Caco-2 (cell line): Measurements from ENCODE around the gene RFLNA. TPM values are rescaled to one million over a fixed set of nuclear protein-coding genes. Genes with fewer than 3 reads are reported as not detected.

Experiments
- BruUV-seq: library from RNA; stranded (reverse); fragments of 400-500 nt; replicated peaks from 2 replicates; lab custom pipeline; 2021; lab: Mats Ljungman, UMichigan
- CTCF ChIA-PET: fragments of 300-600 bp; sonication (Branson Sonifier 250); formaldehyde crosslinking; loops from one replicate; lab custom pipeline; 2022; ENCODE audit warnings: antibody characterized with exemption; lab: Charles Lee
- POLR2A ChIA-PET: fragments of 300-600 bp; sonication (Branson Sonifier 250); formaldehyde crosslinking; loops from one replicate; lab custom pipeline; 2022; ENCODE audit warnings: antibody characterized with exemption; lab: Charles Lee
- DNase-seq, 2 experiments: peaks; one replicate each; pipeline versions ENCODE4 v3.0.0 to v3.0.0-alpha.2; 2020 to 2022
- H3K27me3 ChIP-seq: replicated peaks from 2 replicates; pipeline ENCODE4 v1.6.0; 2011; ENCODE audit warnings: low read length; ENCODE audit not compliant: control insufficient read depth, insufficient read depth
- H3K36me3 ChIP-seq: 2 replicates; pipeline ENCODE4 v1.5.1; 2011; ENCODE audit warnings: low read length; ENCODE audit not compliant: control insufficient read depth, insufficient read depth
- H3K4me1 ChIP-seq: fragments of 250-450 bp; sonication (Bioruptor Pico); 2 replicates; pipeline ENCODE4 v1.5.1; 2020; ENCODE audit warnings: mild to moderate bottlenecking
- H3K4me3 ChIP-seq: 2 replicates; pipeline ENCODE4 v1.5.1; 2011; ENCODE audit warnings: low read depth, mild to moderate bottlenecking, control low read depth, low read length
- H3K9me3 ChIP-seq: fragments of 250-450 bp; sonication (Bioruptor Pico); 2 replicates; pipeline ENCODE4 v1.5.1; 2020; ENCODE audit warnings: mild to moderate bottlenecking, moderate library complexity
- H3K27ac Mint-ChIP-seq: one replicate; pipeline ENCODE4 v1.8.0; 2022; ENCODE audit warnings: mixed read lengths; ENCODE audit not compliant: unreplicated experiment
- H3K27me3 Mint-ChIP-seq: one replicate; pipeline ENCODE4 v1.8.0; 2022; ENCODE audit warnings: mixed read lengths; ENCODE audit not compliant: insufficient read depth, unreplicated experiment
- H3K36me3 Mint-ChIP-seq: one replicate; pipeline ENCODE4 v1.8.0; 2022; ENCODE audit warnings: mild to moderate bottlenecking, mixed read lengths; ENCODE audit not compliant: insufficient read depth, unreplicated experiment
- H3K4me1 Mint-ChIP-seq: one replicate; pipeline ENCODE4 v1.8.0; 2022; ENCODE audit warnings: low read depth, mixed read lengths; ENCODE audit not compliant: unreplicated experiment
- H3K4me3 Mint-ChIP-seq: one replicate; pipeline ENCODE4 v1.8.0; 2022; ENCODE audit warnings: mild to moderate bottlenecking, moderate library complexity, mixed read lengths; ENCODE audit not compliant: unreplicated experiment
- H3K9me3 Mint-ChIP-seq: one replicate; pipeline ENCODE4 v1.8.0; 2022; ENCODE audit warnings: mixed read lengths; ENCODE audit not compliant: unreplicated experiment
- intact Hi-C: fragments of 100-400 bp; cut with micrococcal nuclease; formaldehyde crosslinking; loops from one replicate; pipeline ENCODE4 v1.10.0; 2022; ENCODE audit not compliant: unreplicated experiment
- total RNA-seq: library from RNA; stranded (reverse); gene quantifications from 2 replicates; pipeline ENCODE4 v1.2.3, GENCODE V29; 2022
- TF ChIP-seq, protein P1 (sequence below), 2 experiments: fragments of 200-600 bp in 1 of 2; IDR thresholded peaks; 1 replicate in 1 of 2; 2 replicates in 1 of 2; pipeline versions ENCODE4 v1.5.1 to v1.8.0; 2011 to 2022; ENCODE audit warnings: antibody characterized with exemption in 1 of 2, control low read depth in 1 of 2, inconsistent platforms in 1 of 2, low read depth in 1 of 2, low read length in 1 of 2, mild to moderate bottlenecking in 1 of 2, moderate library complexity in 1 of 2; ENCODE audit not compliant: insufficient read depth in 1 of 2, severe bottlenecking in 1 of 2, unreplicated experiment in 1 of 2

The RFLNA gene
- total RNA-seq, 1 experiment from 2014 or later = 15.4 TPM

DNA sequence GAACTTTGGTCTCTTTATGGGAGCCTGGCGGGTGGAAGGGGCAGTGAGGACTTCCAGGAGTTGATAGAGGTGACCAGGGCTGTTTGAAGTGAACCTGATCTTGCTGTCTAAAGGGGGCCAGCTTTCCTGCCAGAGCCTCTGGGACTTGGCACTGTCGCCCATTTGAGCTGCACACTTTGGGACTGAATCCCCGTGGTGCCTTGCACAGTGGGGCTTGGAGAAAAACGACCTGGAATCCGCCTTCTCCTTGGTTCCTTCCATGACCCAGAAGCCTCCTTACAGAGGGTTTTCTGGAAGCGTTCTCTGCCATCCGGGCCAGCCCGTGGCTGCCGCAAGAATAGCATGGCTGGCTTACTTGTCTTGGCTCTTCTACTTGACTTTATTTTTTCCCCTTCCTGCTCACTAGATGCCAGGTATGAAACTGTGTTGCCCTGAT is 2.0 kb downstream of the RFLNA start:
- Histone ChIP-seq H3K9me3 (no peaks in the 10 kb centered on the region), H3K4me1 (peaks cover 30% of the 10 kb centered on the region), H3K27me3 (no peaks in the 10 kb centered on the region), H3K4me3 (peak overlapping the region; percentile 50), H3K36me3 (peaks cover 9% of the 10 kb centered on the region)
- DNase-seq = no peak
- H3K9me3 Mint-ChIP-seq = no peaks in the 10 kb centered on the region
- no peak overlapping the region for H3K27ac Mint-ChIP-seq
- no peaks in the 10 kb centered on the region for H3K36me3 Mint-ChIP-seq
- peak overlapping the region; percentile 80 for H3K4me3 Mint-ChIP-seq
- CTCF ChIA-PET = interaction anchor here (0.7 kb wide), 2 partner anchors 19 to 475 kb away, joined by 3 to 4 read pairs; no protein-coding TSS in a partner anchor
- TF ChIP-seq, protein P1, sequence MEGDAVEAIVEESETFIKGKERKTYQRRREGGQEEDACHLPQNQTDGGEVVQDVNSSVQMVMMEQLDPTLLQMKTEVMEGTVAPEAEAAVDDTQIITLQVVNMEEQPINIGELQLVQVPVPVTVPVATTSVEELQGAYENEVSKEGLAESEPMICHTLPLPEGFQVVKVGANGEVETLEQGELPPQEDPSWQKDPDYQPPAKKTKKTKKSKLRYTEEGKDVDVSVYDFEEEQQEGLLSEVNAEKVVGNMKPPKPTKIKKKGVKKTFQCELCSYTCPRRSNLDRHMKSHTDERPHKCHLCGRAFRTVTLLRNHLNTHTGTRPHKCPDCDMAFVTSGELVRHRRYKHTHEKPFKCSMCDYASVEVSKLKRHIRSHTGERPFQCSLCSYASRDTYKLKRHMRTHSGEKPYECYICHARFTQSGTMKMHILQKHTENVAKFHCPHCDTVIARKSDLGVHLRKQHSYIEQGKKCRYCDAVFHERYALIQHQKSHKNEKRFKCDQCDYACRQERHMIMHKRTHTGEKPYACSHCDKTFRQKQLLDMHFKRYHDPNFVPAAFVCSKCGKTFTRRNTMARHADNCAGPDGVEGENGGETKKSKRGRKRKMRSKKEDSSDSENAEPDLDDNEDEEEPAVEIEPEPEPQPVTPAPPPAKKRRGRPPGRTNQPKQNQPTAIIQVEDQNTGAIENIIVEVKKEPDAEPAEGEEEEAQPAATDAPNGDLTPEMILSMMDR (IDR thresholded peaks at IDR 0.05; ENCODE audit: insufficient read depth in 1 of 2, low read depth in 1 of 2, low read length in 1 of 2, severe bottlenecking in 1 of 2, unreplicated experiment in 1 of 2) = no peak
- intact Hi-C loops = no loop called here
- POLR2A ChIA-PET = no interaction called here
- no peaks in the 10 kb centered on the region for H3K27me3 Mint-ChIP-seq
- peaks cover 18% of the 10 kb centered on the region for H3K4me1 Mint-ChIP-seq
- BruUV-seq = no TSS peak

DNA sequence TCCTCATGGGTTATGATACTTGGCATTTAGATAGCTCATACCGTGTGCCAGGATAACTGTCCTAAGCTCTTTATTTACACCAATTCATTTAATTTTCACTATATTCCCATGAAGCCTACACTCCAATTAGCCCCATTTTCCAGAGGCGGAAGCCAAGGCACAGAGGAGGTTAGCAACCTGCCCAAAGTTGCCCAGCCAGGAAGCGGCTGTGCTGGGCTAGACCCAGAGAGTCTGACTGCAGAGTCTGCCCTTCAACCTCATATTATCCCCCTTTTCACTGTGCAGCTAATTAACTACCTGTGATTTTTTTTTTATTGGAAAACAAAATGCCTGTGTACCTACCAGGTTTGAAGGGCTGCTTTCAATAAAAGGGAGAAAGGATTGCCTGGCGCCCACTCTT is 2.5 kb downstream of the RFLNA start:
- BruUV-seq = no TSS peak
- peak overlapping the region; percentile 50; the same call in 1 of the 2 replicates for H3K4me3 ChIP-seq
- Mint-ChIP-seq H3K4me1 (peaks cover 13% of the 10 kb centered on the region), H3K4me3 (peak overlapping the region; percentile 80), H3K36me3 (no peaks in the 10 kb centered on the region), H3K27ac (no peak overlapping the region), H3K9me3 (no peaks in the 10 kb centered on the region), H3K27me3 (no peaks in the 10 kb centered on the region)
- H3K36me3 ChIP-seq = peaks cover 9% of the 10 kb centered on the region
- H3K4me1 ChIP-seq = peaks cover 30% of the 10 kb centered on the region
- H3K9me3 ChIP-seq = no peaks in the 10 kb centered on the region
- CTCF ChIA-PET = no interaction called here
- DNase-seq = no peak
- POLR2A ChIA-PET = no interaction called here
- H3K27me3 ChIP-seq = no peaks in the 10 kb centered on the region
- TF ChIP-seq, protein P1 (IDR thresholded peaks at IDR 0.05; ENCODE audit: insufficient read depth in 1 of 2, low read depth in 1 of 2, low read length in 1 of 2, severe bottlenecking in 1 of 2, unreplicated experiment in 1 of 2) = no peak
- intact Hi-C loops = no loop called here

GRCh38 chr12:124297856-124298255 is 3.0 kb downstream of the RFLNA start:
- DNase-seq = no peak
- Mint-ChIP-seq H3K27ac (no peak overlapping the region), H3K9me3 (no peaks in the 10 kb centered on the region), H3K36me3 (no peaks in the 10 kb centered on the region), H3K4me1 (peaks cover 11% of the 10 kb centered on the region), H3K4me3 (no peak overlapping the region), H3K27me3 (no peaks in the 10 kb centered on the region)
- peaks cover 27% of the 10 kb centered on the region for H3K4me1 ChIP-seq
- H3K27me3 ChIP-seq = no peaks in the 10 kb centered on the region
- peaks cover 9% of the 10 kb centered on the region for H3K36me3 ChIP-seq
- ChIA-PET CTCF (no interaction called here), POLR2A (no interaction called here)
- TF ChIP-seq, protein P1 (IDR thresholded peaks at IDR 0.05; ENCODE audit: insufficient read depth in 1 of 2, low read depth in 1 of 2, low read length in 1 of 2, severe bottlenecking in 1 of 2, unreplicated experiment in 1 of 2) = no peak
- H3K4me3 ChIP-seq = no peak overlapping the region
- BruUV-seq = no TSS peak
- intact Hi-C loops = no loop called here
- H3K9me3 ChIP-seq = no peaks in the 10 kb centered on the region
